Nephron progenitor cell (in vitro differentiated cells): ENCODE measurements around the gene TPX2.
"Not testable (repeated sequence)": the region's sequence is repeated elsewhere in the genome, so short reads cannot be mapped to it uniquely, and the experiment has no call there.

Experiments used
- DNase-seq: peaks from one replicate; pipeline ENCODE4 v3.0.0; 2021
- H3K27ac Mint-ChIP-seq: 2 replicates; pipeline ENCODE4 v1.8.0; 2021; ENCODE audit warnings: mild to moderate bottlenecking, moderate library complexity, mixed read lengths
- H3K27me3 Mint-ChIP-seq: 2 replicates; pipeline ENCODE4 v1.8.0; 2021; ENCODE audit warnings: mild to moderate bottlenecking, low read depth, mixed read lengths; ENCODE audit not compliant: poor library complexity
- H3K36me3 Mint-ChIP-seq: 2 replicates; pipeline ENCODE4 v1.8.0; 2021; ENCODE audit warnings: low read depth, mixed read lengths
- H3K4me1 Mint-ChIP-seq: 2 replicates; pipeline ENCODE4 v1.8.0; 2021; ENCODE audit warnings: mixed read lengths
- H3K4me3 Mint-ChIP-seq: 2 replicates; pipeline ENCODE4 v1.8.0; 2021; ENCODE audit warnings: mild to moderate bottlenecking, moderate library complexity, mixed read lengths
- H3K9me3 Mint-ChIP-seq: 2 replicates; pipeline ENCODE4 v1.8.0; 2021; ENCODE audit warnings: mild to moderate bottlenecking, moderate library complexity, mixed read lengths
- CTCF ChIP-seq: fragments of 200-600 bp; sonication (generic); IDR thresholded peaks from 2 replicates; pipeline ENCODE4 v1.5.0; 2021; ENCODE audit warnings: antibody characterized with exemption

TPX2 gene

GRCh38 chr20:31740208-31740607 is 1.1 kb downstream of the TPX2 start:
- H3K4me1 Mint-ChIP-seq: peaks cover 3% of the 10 kb centered on the region
- no peak overlapping the region for H3K27ac Mint-ChIP-seq
- H3K9me3 Mint-ChIP-seq: no peaks in the 10 kb centered on the region
- H3K36me3 Mint-ChIP-seq: peaks cover 12% of the 10 kb centered on the region
- TF ChIP-seq CTCF: no peak
- DNase-seq: no peak
- no peak overlapping the region for H3K4me3 Mint-ChIP-seq
- peaks cover 3% of the 10 kb centered on the region for H3K27me3 Mint-ChIP-seq

GRCh38 chr20:31740656-31741323 is 1.7 kb downstream of the TPX2 start:
- H3K9me3 Mint-ChIP-seq: no peaks in the 10 kb centered on the region
- peaks cover 14% of the 10 kb centered on the region for H3K36me3 Mint-ChIP-seq
- no peak for DNase-seq
- H3K4me3 Mint-ChIP-seq: no peak overlapping the region
- no peak overlapping the region for H3K27ac Mint-ChIP-seq
- no peak for TF ChIP-seq CTCF
- H3K4me1 Mint-ChIP-seq: peaks cover 8% of the 10 kb centered on the region
- H3K27me3 Mint-ChIP-seq: peaks cover 3% of the 10 kb centered on the region

GRCh38 chr20:31746068-31746878 is 7.2 kb downstream of the TPX2 start:
- no peak for TF ChIP-seq CTCF

GRCh38 chr20:31747028-31747427 is 7.9 kb downstream of the TPX2 start:
- DNase-seq, H3K9me3 Mint-ChIP-seq, H3K27me3 Mint-ChIP-seq: not testable (repeated sequence)
- Mint-ChIP-seq H3K36me3 (peaks cover 39% of the 10 kb centered on the region), H3K4me1 (peaks cover 40% of the 10 kb centered on the region), H3K4me3 (peak overlapping the region; percentile 14), H3K27ac (peak overlapping the region; percentile 79)

More at GRCh38 chr20:31746068-31746878, 7.2 kb downstream of the TPX2 start:
- Mint-ChIP-seq H3K9me3 (no peaks in the 10 kb centered on the region), H3K36me3 (peaks cover 38% of the 10 kb centered on the region), H3K27me3 (no peaks in the 10 kb centered on the region), H3K4me1 (peaks cover 40% of the 10 kb centered on the region), H3K4me3 (no peak overlapping the region), H3K27ac (peak overlapping the region; percentile 79)
- DNase-seq: no peak

GRCh38 chr20:31747640-31748039 is 8.6 kb downstream of the TPX2 start:
- H3K9me3 Mint-ChIP-seq: no peaks in the 10 kb centered on the region
- no peaks in the 10 kb centered on the region for H3K27me3 Mint-ChIP-seq
- DNase-seq: no peak
- peaks cover 45% of the 10 kb centered on the region for H3K36me3 Mint-ChIP-seq
- no peak for TF ChIP-seq CTCF
- peak overlapping the region; percentile 82 for H3K27ac Mint-ChIP-seq
- H3K4me1 Mint-ChIP-seq: peaks cover 40% of the 10 kb centered on the region
- peak overlapping the region; percentile 14 for H3K4me3 Mint-ChIP-seq

- no peak overlapping the region for H3K4me3 Mint-ChIP-seq
- peaks cover 40% of the 10 kb centered on the region for H3K4me1 Mint-ChIP-seq
- peaks cover 56% of the 10 kb centered on the region for H3K36me3 Mint-ChIP-seq
- TF ChIP-seq CTCF: no peak
- H3K27me3 Mint-ChIP-seq: no peaks in the 10 kb centered on the region
- no peak for DNase-seq
- H3K27ac Mint-ChIP-seq: no peak overlapping the region
- H3K9me3 Mint-ChIP-seq: no peaks in the 10 kb centered on the region
These were observed 10.1 kb downstream of the TPX2 start for GRCh38 chr20:31749223-31749622.
